Measurements from ENCODE around the gene CCR1. TPM values are rescaled to one million over a fixed set of nuclear protein-coding genes. Genes with fewer than 3 reads are reported as not detected.
A peak's percentile ranks its signal among the peaks of the same experiment; 100 is the strongest.

CCR1 gene
- total RNA-seq, 1 donor from 2014 or later = 0.20 TPM

DNA sequence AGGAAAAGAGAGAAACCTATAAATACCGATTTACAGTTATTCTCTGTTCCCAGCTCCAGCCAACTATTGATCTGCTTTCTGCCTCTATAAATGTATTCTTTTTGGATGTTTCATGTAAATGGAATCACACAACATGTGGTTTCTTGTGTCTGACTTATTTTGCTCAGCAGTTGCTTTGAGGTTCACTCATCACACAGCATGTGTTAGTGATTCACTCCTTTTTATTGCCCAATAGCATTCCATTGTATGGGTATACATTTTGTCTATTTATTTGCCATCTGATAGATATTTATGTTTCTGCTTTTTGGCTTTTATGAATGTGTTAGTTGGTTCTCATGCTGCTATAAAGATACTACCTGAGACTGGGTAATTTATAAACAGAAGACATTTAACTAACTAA, 23.6 kb downstream of the CCR1 start:
- no peak for TF ChIP-seq EZH2 (IDR thresholded peaks at IDR 0.05; ENCODE audit: insufficient read depth, low read length)
- TF ChIP-seq, protein P1, sequence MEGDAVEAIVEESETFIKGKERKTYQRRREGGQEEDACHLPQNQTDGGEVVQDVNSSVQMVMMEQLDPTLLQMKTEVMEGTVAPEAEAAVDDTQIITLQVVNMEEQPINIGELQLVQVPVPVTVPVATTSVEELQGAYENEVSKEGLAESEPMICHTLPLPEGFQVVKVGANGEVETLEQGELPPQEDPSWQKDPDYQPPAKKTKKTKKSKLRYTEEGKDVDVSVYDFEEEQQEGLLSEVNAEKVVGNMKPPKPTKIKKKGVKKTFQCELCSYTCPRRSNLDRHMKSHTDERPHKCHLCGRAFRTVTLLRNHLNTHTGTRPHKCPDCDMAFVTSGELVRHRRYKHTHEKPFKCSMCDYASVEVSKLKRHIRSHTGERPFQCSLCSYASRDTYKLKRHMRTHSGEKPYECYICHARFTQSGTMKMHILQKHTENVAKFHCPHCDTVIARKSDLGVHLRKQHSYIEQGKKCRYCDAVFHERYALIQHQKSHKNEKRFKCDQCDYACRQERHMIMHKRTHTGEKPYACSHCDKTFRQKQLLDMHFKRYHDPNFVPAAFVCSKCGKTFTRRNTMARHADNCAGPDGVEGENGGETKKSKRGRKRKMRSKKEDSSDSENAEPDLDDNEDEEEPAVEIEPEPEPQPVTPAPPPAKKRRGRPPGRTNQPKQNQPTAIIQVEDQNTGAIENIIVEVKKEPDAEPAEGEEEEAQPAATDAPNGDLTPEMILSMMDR (IDR thresholded peaks at IDR 0.05; ENCODE audit: insufficient read depth, low read depth, low read length) = no peak
- no peaks in the 10 kb centered on the region for H3K27me3 Mint-ChIP-seq (ENCODE audit: low read depth, unreplicated experiment)
- H3K4me1 Mint-ChIP-seq (ENCODE audit: low read depth, unreplicated experiment) = peaks cover 8% of the 10 kb centered on the region
- H3K9ac ChIP-seq (ENCODE audit: low read length) = no peak overlapping the region
- H3K27me3 ChIP-seq (ENCODE audit: insufficient read depth, low read length) = no peaks in the 10 kb centered on the region
- no peaks in the 10 kb centered on the region for H3K36me3 ChIP-seq (ENCODE audit: insufficient read depth, low read length)
- H3K9me3 Mint-ChIP-seq (ENCODE audit: unreplicated experiment) = peaks cover 2% of the 10 kb centered on the region
- H3K9me3 ChIP-seq (ENCODE audit: insufficient read depth, low read depth, low read length) = no peaks in the 10 kb centered on the region
- no peaks in the 10 kb centered on the region for H3K36me3 Mint-ChIP-seq (ENCODE audit: low read depth, unreplicated experiment)
- DNase-seq (ENCODE audit: low read depth) = peak; percentile 42
- H3K4me1 ChIP-seq (ENCODE audit: insufficient read depth, low read length) = no peaks in the 10 kb centered on the region
- no peak overlapping the region for H2AFZ ChIP-seq (ENCODE audit: low read depth, low read length)
- peak overlapping the region; percentile 2 for H3K27ac Mint-ChIP-seq (ENCODE audit: unreplicated experiment)
- H3K4me3 ChIP-seq (ENCODE audit: insufficient read depth, low read depth, low read length) = no peak overlapping the region
- H3K27ac ChIP-seq (ENCODE audit: low read depth, low read length) = no peak overlapping the region
- FAIRE-seq = no peak
- no peaks in the 10 kb centered on the region for H3K79me2 ChIP-seq (ENCODE audit: insufficient read depth, low read length)
- no peak overlapping the region for H3K4me2 ChIP-seq (ENCODE audit: low read length)
- H3K4me3 Mint-ChIP-seq (ENCODE audit: unreplicated experiment) = no peak overlapping the region
- no peaks in the 10 kb centered on the region for H4K20me1 ChIP-seq (ENCODE audit: insufficient read depth, low read length)

DNA sequence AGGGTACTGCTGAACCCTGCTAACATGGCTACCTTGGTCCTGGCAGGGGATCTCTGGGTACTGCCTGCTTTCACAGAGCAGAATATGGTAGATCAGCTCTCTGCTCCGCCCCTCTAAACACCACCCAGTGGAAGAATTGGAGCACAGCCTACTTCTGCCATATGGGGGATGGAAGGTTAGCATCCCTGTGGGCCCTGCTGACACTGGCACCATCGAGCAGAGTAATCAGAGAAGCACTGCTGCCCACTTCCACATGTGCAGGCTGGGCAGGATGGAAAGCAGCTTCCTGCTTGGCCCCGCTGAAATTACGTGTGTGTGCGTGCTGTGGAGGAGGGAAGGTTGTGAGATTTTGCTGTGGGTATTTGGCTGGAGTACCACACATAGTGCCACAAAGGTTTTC, 24.8 kb downstream of the CCR1 start:
- no peaks in the 10 kb centered on the region for H3K9me3 ChIP-seq (ENCODE audit: insufficient read depth, low read depth, low read length)
- H4K20me1 ChIP-seq (ENCODE audit: insufficient read depth, low read length) = no peaks in the 10 kb centered on the region
- TF ChIP-seq EZH2 (IDR thresholded peaks at IDR 0.05; ENCODE audit: insufficient read depth, low read length) = no peak
- TF ChIP-seq, protein P1 (IDR thresholded peaks at IDR 0.05; ENCODE audit: insufficient read depth, low read depth, low read length) = no peak
- H3K36me3 Mint-ChIP-seq (ENCODE audit: low read depth, unreplicated experiment) = no peaks in the 10 kb centered on the region
- no peaks in the 10 kb centered on the region for H3K36me3 ChIP-seq (ENCODE audit: insufficient read depth, low read length)
- no peak overlapping the region for H3K4me2 ChIP-seq (ENCODE audit: low read length)
- H3K27ac ChIP-seq (ENCODE audit: low read depth, low read length) = no peak overlapping the region
- no peaks in the 10 kb centered on the region for H3K79me2 ChIP-seq (ENCODE audit: insufficient read depth, low read length)
- no peak overlapping the region for H2AFZ ChIP-seq (ENCODE audit: low read depth, low read length)
- H3K27ac Mint-ChIP-seq (ENCODE audit: unreplicated experiment) = no peak overlapping the region
- DNase-seq (ENCODE audit: low read depth) (no peak), FAIRE-seq (no peak)
- H3K4me3 Mint-ChIP-seq (ENCODE audit: unreplicated experiment) = no peak overlapping the region
- no peaks in the 10 kb centered on the region for H3K4me1 ChIP-seq (ENCODE audit: insufficient read depth, low read length)
- H3K9ac ChIP-seq (ENCODE audit: low read length) = no peak overlapping the region
- no peaks in the 10 kb centered on the region for H3K27me3 ChIP-seq (ENCODE audit: insufficient read depth, low read length)
- peaks cover 2% of the 10 kb centered on the region for H3K9me3 Mint-ChIP-seq (ENCODE audit: unreplicated experiment)
- no peak overlapping the region for H3K4me3 ChIP-seq (ENCODE audit: insufficient read depth, low read depth, low read length)
- H3K4me1 Mint-ChIP-seq (ENCODE audit: low read depth, unreplicated experiment) = peaks cover 8% of the 10 kb centered on the region
- H3K27me3 Mint-ChIP-seq (ENCODE audit: low read depth, unreplicated experiment) = no peaks in the 10 kb centered on the region

DNA sequence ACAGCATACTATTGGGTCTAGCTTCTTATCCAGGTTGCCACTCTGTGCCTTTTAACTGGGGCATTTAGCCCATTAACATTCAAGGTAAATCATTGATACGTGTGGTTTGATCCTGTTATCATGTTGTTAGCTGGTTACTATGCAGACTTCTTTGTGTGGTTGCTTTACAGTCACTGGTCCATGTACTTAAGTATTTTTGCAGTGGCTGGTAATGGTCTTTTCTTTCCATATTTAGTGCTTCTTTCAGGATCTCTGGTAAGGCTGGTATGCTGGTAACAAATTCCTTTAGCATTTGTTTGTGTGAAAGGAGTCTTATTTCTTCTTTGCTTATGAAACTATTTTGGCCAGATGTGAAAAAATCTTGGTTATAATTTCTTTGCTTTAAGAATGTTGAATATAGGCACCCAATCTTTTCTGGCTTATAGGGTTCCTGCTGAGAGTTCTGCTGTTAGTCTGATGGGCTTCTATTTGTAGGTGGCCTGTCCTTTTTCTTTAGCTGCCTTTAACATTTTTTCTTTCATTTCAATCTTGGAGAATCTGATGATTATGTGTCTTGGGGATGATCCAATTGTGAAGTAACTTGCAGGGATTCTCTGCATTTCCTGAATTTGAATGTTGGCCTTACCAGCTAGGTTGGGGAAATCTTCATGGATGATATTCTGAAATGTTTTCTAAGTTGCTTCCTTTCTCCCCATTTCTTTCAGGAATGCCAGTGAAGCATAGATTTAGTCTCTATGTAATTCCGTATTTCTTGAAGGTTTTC, 39.3 kb downstream of the CCR1 start:
- Histone ChIP-seq H3K4me2 (ENCODE audit: low read length) (no peak overlapping the region), H4K20me1 (ENCODE audit: insufficient read depth, low read length) (no peaks in the 10 kb centered on the region), H2AFZ (ENCODE audit: low read depth, low read length) (no peak overlapping the region), H3K4me1 (ENCODE audit: insufficient read depth, low read length) (no peaks in the 10 kb centered on the region), H3K36me3 (ENCODE audit: insufficient read depth, low read length) (no peaks in the 10 kb centered on the region), H3K27me3 (ENCODE audit: insufficient read depth, low read length) (peaks cover 4% of the 10 kb centered on the region), H3K27ac (ENCODE audit: low read depth, low read length) (no peak overlapping the region), H3K9ac (ENCODE audit: low read length) (no peak overlapping the region), H3K9me3 (ENCODE audit: insufficient read depth, low read depth, low read length) (no peaks in the 10 kb centered on the region), H3K4me3 (ENCODE audit: insufficient read depth, low read depth, low read length) (no peak overlapping the region), H3K79me2 (ENCODE audit: insufficient read depth, low read length) (no peaks in the 10 kb centered on the region)
- Mint-ChIP-seq H3K27me3 (ENCODE audit: low read depth, unreplicated experiment) (peaks cover 8% of the 10 kb centered on the region), H3K9me3 (ENCODE audit: unreplicated experiment) (peaks cover 18% of the 10 kb centered on the region), H3K4me3 (ENCODE audit: unreplicated experiment) (no peak overlapping the region), H3K36me3 (ENCODE audit: low read depth, unreplicated experiment) (peaks cover 3% of the 10 kb centered on the region), H3K4me1 (ENCODE audit: low read depth, unreplicated experiment) (peaks cover 12% of the 10 kb centered on the region), H3K27ac (ENCODE audit: unreplicated experiment) (peak overlapping the region; percentile 37)
- DNase-seq (ENCODE audit: low read depth) = peak; percentile 22
- FAIRE-seq = no peak
- no peak for TF ChIP-seq EZH2 (IDR thresholded peaks at IDR 0.05; ENCODE audit: insufficient read depth, low read length)
- TF ChIP-seq, protein P1 (IDR thresholded peaks at IDR 0.05; ENCODE audit: insufficient read depth, low read depth, low read length) = no peak

Measured in astrocyte (in vitro differentiated cells and primary cell).